ENCODE measurements around the gene SOS1.
"Not testable (repeated sequence)": the region's sequence is repeated elsewhere in the genome, so short reads cannot be mapped to it uniquely, and the experiment has no call there.

The SOS1 gene

GRCh38 chr2:38947241-38948239 lies 173.3 kb downstream of the SOS1 start:
- H3K4me3 Mint-ChIP-seq: no peak overlapping the region
- H3K4me1 Mint-ChIP-seq: no peaks in the 10 kb centered on the region
- no peak overlapping the region for H3K27ac Mint-ChIP-seq
- H3K27me3 Mint-ChIP-seq: peaks cover 13% of the 10 kb centered on the region
- no peaks in the 10 kb centered on the region for H3K36me3 Mint-ChIP-seq
- CTCF ChIA-PET: interaction anchor here (0.7 to 6.2 kb wide), 34 partner anchors 9 to 785 kb away, joined by 3 to 159 read pairs (median 4); no protein-coding TSS in a partner anchor
- H3K9me3 Mint-ChIP-seq: no peaks in the 10 kb centered on the region
- DNase-seq: peak; percentile 84

DNA sequence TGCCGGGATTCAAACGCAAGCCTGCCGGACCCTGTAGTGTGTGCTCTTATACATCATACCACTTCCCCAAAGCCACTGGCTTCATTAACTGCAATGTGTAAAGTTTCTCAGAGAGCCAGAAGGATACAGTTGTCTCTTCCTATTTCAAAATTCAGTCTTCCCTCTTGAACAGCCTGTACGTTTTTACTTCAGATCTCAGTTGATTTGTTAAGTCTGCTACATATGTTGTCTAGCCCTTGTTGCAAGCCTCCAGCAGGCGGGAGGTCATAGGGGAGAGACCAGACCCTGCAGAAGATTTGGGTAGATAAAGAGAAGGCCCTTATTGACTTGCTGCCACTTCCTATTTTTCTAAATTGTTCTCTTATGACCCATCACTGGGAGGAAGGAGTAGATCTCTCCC lies 174.9 kb downstream of the SOS1 start:
- Mint-ChIP-seq H3K27me3 (peaks cover 18% of the 10 kb centered on the region), H3K4me3 (no peak overlapping the region), H3K4me1 (no peaks in the 10 kb centered on the region), H3K27ac (no peak overlapping the region), H3K9me3 (no peaks in the 10 kb centered on the region), H3K36me3 (no peaks in the 10 kb centered on the region)
- DNase-seq: no peak
- CTCF ChIA-PET: interaction anchor here (1.0 to 6.2 kb wide), 10 partner anchors 9 to 299 kb away, joined by 3 to 159 read pairs (median 12); no protein-coding TSS in a partner anchor

GRCh38 chr2:38945372-38945771 lies 175.5 kb downstream of the SOS1 start:
- CTCF ChIA-PET: interaction anchor here (6.2 kb wide), 1 partner anchor 283 kb away, joined by 159 read pairs; no protein-coding TSS in a partner anchor
- Mint-ChIP-seq H3K27me3 (peaks cover 18% of the 10 kb centered on the region), H3K4me1 (no peaks in the 10 kb centered on the region), H3K9me3 (no peaks in the 10 kb centered on the region), H3K27ac (no peak overlapping the region), H3K36me3 (no peaks in the 10 kb centered on the region), H3K4me3 (no peak overlapping the region)
- DNase-seq: no peak

DNA sequence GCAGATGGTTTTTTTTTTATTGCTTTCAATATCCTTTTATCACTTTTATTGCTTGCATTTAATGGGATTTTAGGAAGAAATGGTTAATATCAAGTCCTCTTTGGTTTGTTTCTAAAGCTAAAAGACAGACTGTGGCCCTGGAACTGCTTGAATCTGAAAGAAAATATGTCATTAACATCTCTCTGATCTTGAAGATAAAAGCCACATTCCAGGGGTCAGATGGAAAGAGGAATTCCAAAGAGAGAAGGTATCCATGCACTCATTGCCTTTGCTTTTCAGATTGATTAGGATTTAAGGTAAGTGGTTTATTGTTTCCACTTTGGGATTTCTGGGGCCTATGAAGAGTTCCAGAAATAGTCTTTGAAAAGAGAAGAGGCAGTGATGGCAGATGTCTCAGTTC lies 177.1 kb downstream of the SOS1 start:
- Mint-ChIP-seq H3K36me3 (no peaks in the 10 kb centered on the region), H3K27ac (no peak overlapping the region), H3K9me3 (no peaks in the 10 kb centered on the region), H3K4me1 (no peaks in the 10 kb centered on the region), H3K27me3 (peaks cover 12% of the 10 kb centered on the region), H3K4me3 (no peak overlapping the region)
- CTCF ChIA-PET: interaction anchor here (0.8 kb wide), 1 partner anchor 286 kb away, joined by 3 read pairs; no protein-coding TSS in a partner anchor
- DNase-seq: no peak

GRCh38 chr2:38940746-38941145 lies 180.1 kb downstream of the SOS1 start:
- Mint-ChIP-seq H3K4me1 (no peaks in the 10 kb centered on the region), H3K27me3 (peaks cover 9% of the 10 kb centered on the region), H3K9me3 (no peaks in the 10 kb centered on the region), H3K4me3 (no peak overlapping the region), H3K36me3 (no peaks in the 10 kb centered on the region), H3K27ac (no peak overlapping the region)
- DNase-seq: no peak
- CTCF ChIA-PET: no interaction called here

DNA sequence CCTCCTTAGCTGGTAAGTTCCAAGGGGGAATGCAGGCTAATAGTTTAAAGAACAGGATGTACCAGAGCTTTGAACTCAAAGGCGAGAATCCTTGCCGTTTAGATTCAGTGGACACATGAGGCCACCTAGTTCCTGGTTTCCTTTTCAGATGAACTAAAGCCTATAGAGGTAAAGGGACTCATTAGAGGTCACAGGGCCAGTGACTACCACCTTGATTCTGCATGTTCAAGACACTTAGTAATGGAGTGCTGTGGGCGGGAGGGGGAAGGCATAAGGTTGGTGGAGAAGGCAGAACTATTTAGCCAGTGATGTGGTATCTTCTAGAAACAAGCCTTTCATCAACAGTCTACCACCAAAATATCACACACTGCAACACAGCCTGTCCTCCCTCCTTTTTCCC lies 183.3 kb downstream of the SOS1 start:
- H3K4me3 Mint-ChIP-seq: no peak overlapping the region
- H3K4me1 Mint-ChIP-seq: no peaks in the 10 kb centered on the region
- H3K27me3 Mint-ChIP-seq: peaks cover 10% of the 10 kb centered on the region
- no peaks in the 10 kb centered on the region for H3K36me3 Mint-ChIP-seq
- CTCF ChIA-PET: interaction anchor here (1.9 to 2.4 kb wide), 2 partner anchors 10 to 11 kb away, joined by 10 read pairs; no protein-coding TSS in a partner anchor
- DNase-seq: no peak
- no peaks in the 10 kb centered on the region for H3K9me3 Mint-ChIP-seq
- H3K27ac Mint-ChIP-seq: no peak overlapping the region

- H3K27me3 Mint-ChIP-seq, H3K9me3 Mint-ChIP-seq, H3K27ac Mint-ChIP-seq, DNase-seq, H3K4me3 Mint-ChIP-seq, H3K36me3 Mint-ChIP-seq, H3K4me1 Mint-ChIP-seq: not testable (repeated sequence)
- CTCF ChIA-PET: interaction anchor here (1.9 kb wide), 1 partner anchor 11 kb away, joined by 10 read pairs; no protein-coding TSS in a partner anchor
Observed at GRCh38 chr2:38936516-38936915, 184.3 kb downstream of the SOS1 start.

- Mint-ChIP-seq H3K4me3 (no peak overlapping the region), H3K4me1 (no peaks in the 10 kb centered on the region), H3K36me3 (no peaks in the 10 kb centered on the region), H3K9me3 (no peaks in the 10 kb centered on the region), H3K27me3 (peaks cover 6% of the 10 kb centered on the region), H3K27ac (no peak overlapping the region)
- CTCF ChIA-PET: interaction anchor here (1.9 kb wide), 1 partner anchor 11 kb away, joined by 10 read pairs; no protein-coding TSS in a partner anchor
- no peak for DNase-seq
Observed at GRCh38 chr2:38935568-38936172, 185.2 kb downstream of the SOS1 start.

- no peaks in the 10 kb centered on the region for H3K4me1 Mint-ChIP-seq
- CTCF ChIA-PET: no interaction called here
Observed at GRCh38 chr2:38934742-38935141, 186.1 kb downstream of the SOS1 start.

GRCh38 chr2:38933653-38934052 lies 187.2 kb downstream of the SOS1 start:
- Mint-ChIP-seq H3K9me3 (no peaks in the 10 kb centered on the region), H3K27ac (no peak overlapping the region), H3K4me3 (no peak overlapping the region), H3K27me3 (peaks cover 6% of the 10 kb centered on the region), H3K4me1 (no peaks in the 10 kb centered on the region), H3K36me3 (no peaks in the 10 kb centered on the region)
- no peak for DNase-seq
- CTCF ChIA-PET: interaction anchor here (1.7 kb wide), 1 partner anchor 14 kb away, joined by 5 read pairs; no protein-coding TSS in a partner anchor

More at GRCh38 chr2:38934742-38935141, 186.1 kb downstream of the SOS1 start:
- Mint-ChIP-seq H3K36me3 (no peaks in the 10 kb centered on the region), H3K27ac (no peak overlapping the region), H3K9me3 (no peaks in the 10 kb centered on the region), H3K4me3 (no peak overlapping the region), H3K27me3 (peaks cover 6% of the 10 kb centered on the region)
- no peak for DNase-seq

DNA sequence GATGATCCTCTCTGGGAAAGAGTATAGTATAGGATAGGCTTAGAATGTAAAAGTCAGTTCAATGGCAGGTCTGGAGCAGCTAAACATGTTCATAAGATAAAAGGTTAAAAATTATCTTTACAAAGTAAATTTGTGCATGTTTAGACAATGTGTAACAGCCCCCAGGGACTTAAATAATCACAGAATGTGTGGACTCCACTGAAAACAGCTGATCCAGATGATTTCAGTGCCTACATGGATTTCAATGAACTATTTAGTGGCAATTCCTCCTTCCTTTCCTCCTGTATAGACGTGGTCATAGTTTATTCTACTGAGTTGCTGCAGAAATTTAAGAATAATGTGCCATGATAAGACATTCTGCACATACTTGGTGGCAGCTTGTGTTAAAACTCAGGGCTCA lies 188.3 kb downstream of the SOS1 start:
- Mint-ChIP-seq H3K4me1 (no peaks in the 10 kb centered on the region), H3K9me3 (no peaks in the 10 kb centered on the region), H3K27me3 (peaks cover 6% of the 10 kb centered on the region), H3K27ac (no peak overlapping the region), H3K36me3 (no peaks in the 10 kb centered on the region), H3K4me3 (no peak overlapping the region)
- DNase-seq: no peak
- CTCF ChIA-PET: interaction anchor here (0.7 to 1.7 kb wide), 3 partner anchors 15 to 297 kb away, joined by 3 to 5 read pairs (median 3); no protein-coding TSS in a partner anchor
